Right lung (tissue), 10 donors: ENCODE data around the gene ZKSCAN3. TPM values are rescaled to one million over a fixed set of nuclear protein-coding genes. Genes with fewer than 3 reads are reported as not detected.
"Not testable (repeated sequence)": the region's sequence is repeated elsewhere in the genome, so short reads cannot be mapped to it uniquely, and the experiment has no call there.

Source experiments
- DNase-seq, 2 donors: peaks; one replicate each; pipeline ENCODE4 v3.0.0-alpha.2; 2013
- long read RNA-seq, 8 donors: transcript quantifications; one replicate each; lab custom pipeline, GENCODE V29; 2026
- polyA plus RNA-seq, 5 donors: library from polyadenylated mRNA; unstranded; fragments of 120-200 nt; gene quantifications; one replicate each; pipeline versions ENCODE4 v1.2.1 to v1.2.3, GENCODE V29; 2013; ENCODE audit warnings: inconsistent platforms in 1 of 5, low replicate concordance in 1 of 5; ENCODE audit not compliant: insufficient read length in 5 of 5, insufficient read depth in 1 of 5

ZKSCAN3 gene
- polyA plus RNA-seq: 10 to 100 TPM in 4 of 5 donors, 1 to 10 TPM in 1; 8.1 to 17.7 (median 14.8) TPM
- long read RNA-seq, donor 1, full-length matches to known transcripts: 1 of 1 reads
- long read RNA-seq, donor 1, partial matches to known transcripts: 0 of 1 reads
- long read RNA-seq, donor 1, other reads (novel, unspliced or antisense): 0 of 1 reads
- long read RNA-seq, donor 2: 0 reads
- long read RNA-seq, donor 3: 0 reads
- long read RNA-seq, donor 4: 0 reads
- long read RNA-seq, donor 5: 0 reads
- long read RNA-seq, donor 6: 0 reads
- long read RNA-seq, donor 7, full-length matches to known transcripts: 1 of 1 reads
- long read RNA-seq, donor 7, partial matches to known transcripts: 0 of 1 reads
- long read RNA-seq, donor 7, other reads (novel, unspliced or antisense): 0 of 1 reads
- long read RNA-seq, donor 8, full-length matches to known transcripts: 1 of 1 reads
- long read RNA-seq, donor 8, partial matches to known transcripts: 0 of 1 reads
- long read RNA-seq, donor 8, other reads (novel, unspliced or antisense): 0 of 1 reads

- peak; percentile 78 to 79 for DNase-seq
Measured at GRCh38 chr6:28349892-28350737, at the start of gene ZKSCAN3. Gene ZKSCAN3 (plus strand): TSS chr6:28349947. CDS start chr6:28359587, 9,640 bp downstream.

DNA sequence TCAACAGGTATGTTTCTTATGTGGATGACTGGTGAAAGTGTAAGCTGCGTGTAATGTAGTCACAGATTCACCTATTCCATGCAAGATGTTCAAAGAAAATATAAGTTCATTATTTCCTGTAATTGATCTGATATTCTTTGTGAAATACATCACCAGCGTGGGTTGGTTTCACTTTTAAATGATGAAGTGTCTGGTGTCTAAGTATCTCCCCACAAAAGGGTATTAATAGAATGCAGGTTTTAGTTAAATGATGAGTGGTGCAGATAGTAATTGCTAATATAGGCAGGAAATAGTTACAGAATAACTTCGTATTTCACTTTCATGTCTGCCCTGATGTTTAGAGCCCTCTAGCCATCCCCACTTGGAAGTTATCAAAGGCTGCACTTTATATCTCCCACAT is 46.2 kb upstream of the ZKSCAN3 start:
- no peak for DNase-seq

GRCh38 chr6:28306363-28306762 is 43.4 kb upstream of the ZKSCAN3 start:
- not testable (repeated sequence) for DNase-seq

GRCh38 chr6:28311139-28311823 is 38.5 kb upstream of the ZKSCAN3 start:
- no peak for DNase-seq

DNA sequence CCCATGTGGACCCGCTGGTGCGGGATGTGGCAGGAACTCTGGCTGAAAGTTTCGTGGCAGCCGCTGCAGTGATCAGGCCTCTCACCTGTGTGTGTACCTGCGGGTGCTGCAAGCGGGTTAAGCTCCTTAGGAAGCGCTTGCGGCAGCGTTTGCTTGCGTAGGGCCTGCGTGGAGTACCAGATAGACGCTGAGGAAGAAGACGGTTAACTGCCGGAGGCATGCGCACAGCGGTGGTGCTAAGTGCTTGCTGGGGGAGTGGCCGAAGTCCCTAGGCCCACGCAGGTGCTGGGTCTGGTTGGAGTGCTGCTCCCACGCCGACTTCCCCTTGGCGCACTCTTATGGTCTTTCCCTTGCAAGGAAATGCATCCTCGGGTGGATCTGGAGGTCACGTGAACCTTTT is 36.8 kb upstream of the ZKSCAN3 start:
- DNase-seq: no peak

GRCh38 chr6:28315628-28316027 is 34.1 kb upstream of the ZKSCAN3 start:
- no peak for DNase-seq

DNA sequence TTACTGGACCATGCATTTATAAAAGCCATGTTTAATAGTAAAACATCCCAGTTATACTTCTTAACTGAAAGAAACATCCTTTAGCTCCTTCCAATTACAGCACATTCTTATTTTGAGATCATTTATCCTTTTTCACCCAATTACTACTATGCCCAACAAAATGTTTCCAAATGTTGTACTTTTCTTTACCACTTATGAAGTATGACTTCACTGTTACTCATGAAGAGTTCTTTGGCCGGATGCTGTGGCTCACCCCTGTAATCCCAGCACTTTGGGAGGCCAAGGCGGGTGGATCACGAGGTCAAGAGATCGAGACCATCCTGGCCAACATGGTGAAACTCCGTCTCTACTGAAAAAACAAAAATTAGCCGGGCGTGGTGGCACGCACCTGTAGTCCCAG is 31.9 kb upstream of the ZKSCAN3 start:
- not testable (repeated sequence) for DNase-seq

DNA sequence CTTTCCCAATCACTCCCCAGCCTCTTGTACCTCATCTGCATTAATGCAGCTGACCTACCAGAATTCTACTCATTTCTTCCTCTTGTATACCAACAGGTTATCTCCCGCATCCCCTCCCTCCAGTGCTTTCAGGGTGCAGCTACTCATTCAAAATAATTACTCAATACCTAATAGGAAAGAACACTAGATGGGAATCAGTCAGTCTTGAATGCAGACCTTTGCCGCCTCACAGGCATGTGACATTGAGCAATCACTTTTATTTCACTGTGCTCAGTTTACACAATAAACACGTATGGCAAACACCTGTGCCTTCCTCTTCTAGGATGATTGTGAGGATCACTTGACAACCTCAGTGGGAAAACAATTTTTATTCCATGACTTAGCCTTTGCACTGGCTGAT is 27.1 kb upstream of the ZKSCAN3 start:
- DNase-seq: no peak

- DNase-seq: no peak
Measured at GRCh38 chr6:28323813-28324424, 25.8 kb upstream of the ZKSCAN3 start.

- no peak for DNase-seq
Measured at GRCh38 chr6:28326371-28326948, 23.3 kb upstream of the ZKSCAN3 start.

GRCh38 chr6:28330041-28330440 is 19.7 kb upstream of the ZKSCAN3 start:
- no peak for DNase-seq

- DNase-seq: no peak
Measured at GRCh38 chr6:28333047-28333446, 16.7 kb upstream of the ZKSCAN3 start.

GRCh38 chr6:28333599-28334018 is 16.1 kb upstream of the ZKSCAN3 start:
- no peak for DNase-seq

- DNase-seq: no peak
Measured at GRCh38 chr6:28334286-28335039, 15.3 kb upstream of the ZKSCAN3 start.

DNA sequence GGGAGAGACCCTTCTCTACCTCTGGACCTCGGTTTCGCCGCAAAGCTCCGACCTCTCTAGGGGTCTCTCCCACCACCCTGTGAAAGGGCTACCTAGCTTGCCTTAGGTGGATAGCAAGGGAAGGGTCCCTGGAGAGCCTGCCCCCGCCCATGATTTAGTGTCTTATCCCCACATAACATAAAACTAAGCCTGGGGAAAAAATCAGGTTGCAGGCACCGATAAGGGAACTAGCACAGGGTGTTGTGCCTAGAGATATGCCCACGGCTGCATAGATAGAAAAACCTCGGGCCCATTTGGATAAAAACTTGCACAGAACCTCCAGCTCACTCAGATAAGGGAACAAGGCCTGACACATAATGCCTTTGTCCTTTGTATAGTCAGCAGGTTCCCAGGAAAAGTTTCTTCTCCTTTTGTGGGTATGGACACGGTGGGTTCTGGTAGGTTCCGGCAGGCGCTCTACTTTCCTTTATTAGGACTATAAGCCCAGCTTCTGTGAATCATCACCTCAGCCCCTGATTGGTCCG is 14.6 kb upstream of the ZKSCAN3 start:
- no peak for DNase-seq

DNA sequence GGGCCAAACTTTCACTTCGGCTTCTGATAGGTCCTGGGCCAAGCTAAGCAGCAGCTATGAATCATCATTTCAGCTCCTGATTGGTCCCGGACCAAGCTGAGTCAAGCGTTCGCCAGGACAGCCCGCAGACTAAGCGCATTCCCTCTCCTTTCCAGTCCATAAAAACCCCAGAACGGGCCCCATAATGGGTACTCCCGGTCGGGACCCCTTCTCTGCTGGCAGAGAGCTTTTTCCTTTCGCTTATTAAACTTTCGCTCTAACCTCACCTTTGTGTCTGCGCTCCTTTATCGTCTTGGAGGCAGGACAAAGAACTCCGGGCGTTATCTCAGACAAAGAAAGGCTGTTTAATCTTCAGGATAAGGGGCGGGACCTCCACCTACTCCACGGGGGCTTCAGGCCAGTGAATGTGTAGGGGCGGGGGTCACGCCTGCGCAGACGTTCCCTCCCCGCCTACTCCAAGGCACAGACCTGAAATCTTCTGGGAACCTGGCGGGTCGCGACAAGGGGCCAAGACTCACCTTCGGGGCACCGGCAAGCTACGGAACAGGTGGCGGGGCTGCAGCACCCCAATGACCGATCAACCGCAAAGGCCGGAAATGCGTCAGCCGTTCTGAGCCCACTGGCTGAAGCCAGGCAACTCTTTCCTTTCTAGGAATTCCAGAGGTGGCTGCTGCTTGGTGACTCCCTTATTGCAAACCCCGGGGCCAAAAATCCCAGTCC is 14.0 kb upstream of the ZKSCAN3 start, which contains the start of gene ZSCAN31:
Gene ZSCAN31 (minus strand): TSS at position 585 of the 720 bp plus-strand sequence. CDS start 6,465 bp downstream, outside the sequence.
- peak; percentile 97 to 98 for DNase-seq

GRCh38 chr6:28336284-28337120 is 13.2 kb upstream of the ZKSCAN3 start:
- peak; percentile 73 to 84 for DNase-seq

GRCh38 chr6:28337121-28337520 is 12.6 kb upstream of the ZKSCAN3 start:
- no peak for DNase-seq
